Nasal cavity respiratory epithelium epithelial cell of viscerocranial mucosa (primary cell): ENCODE measurements around the gene UBA7. TPM values are rescaled to one million over a fixed set of nuclear protein-coding genes. Genes with fewer than 3 reads are reported as not detected.

Source experiments
- total RNA-seq: library from RNA; depleted of rRNA; stranded (reverse); fragments of >200 nt; gene quantifications from 2 replicates; pipeline ENCODE4 v1.2.3, GENCODE V29; 2014

The UBA7 gene, protein sequence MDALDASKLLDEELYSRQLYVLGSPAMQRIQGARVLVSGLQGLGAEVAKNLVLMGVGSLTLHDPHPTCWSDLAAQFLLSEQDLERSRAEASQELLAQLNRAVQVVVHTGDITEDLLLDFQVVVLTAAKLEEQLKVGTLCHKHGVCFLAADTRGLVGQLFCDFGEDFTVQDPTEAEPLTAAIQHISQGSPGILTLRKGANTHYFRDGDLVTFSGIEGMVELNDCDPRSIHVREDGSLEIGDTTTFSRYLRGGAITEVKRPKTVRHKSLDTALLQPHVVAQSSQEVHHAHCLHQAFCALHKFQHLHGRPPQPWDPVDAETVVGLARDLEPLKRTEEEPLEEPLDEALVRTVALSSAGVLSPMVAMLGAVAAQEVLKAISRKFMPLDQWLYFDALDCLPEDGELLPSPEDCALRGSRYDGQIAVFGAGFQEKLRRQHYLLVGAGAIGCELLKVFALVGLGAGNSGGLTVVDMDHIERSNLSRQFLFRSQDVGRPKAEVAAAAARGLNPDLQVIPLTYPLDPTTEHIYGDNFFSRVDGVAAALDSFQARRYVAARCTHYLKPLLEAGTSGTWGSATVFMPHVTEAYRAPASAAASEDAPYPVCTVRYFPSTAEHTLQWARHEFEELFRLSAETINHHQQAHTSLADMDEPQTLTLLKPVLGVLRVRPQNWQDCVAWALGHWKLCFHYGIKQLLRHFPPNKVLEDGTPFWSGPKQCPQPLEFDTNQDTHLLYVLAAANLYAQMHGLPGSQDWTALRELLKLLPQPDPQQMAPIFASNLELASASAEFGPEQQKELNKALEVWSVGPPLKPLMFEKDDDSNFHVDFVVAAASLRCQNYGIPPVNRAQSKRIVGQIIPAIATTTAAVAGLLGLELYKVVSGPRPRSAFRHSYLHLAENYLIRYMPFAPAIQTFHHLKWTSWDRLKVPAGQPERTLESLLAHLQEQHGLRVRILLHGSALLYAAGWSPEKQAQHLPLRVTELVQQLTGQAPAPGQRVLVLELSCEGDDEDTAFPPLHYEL
- 0.34 and 15.9 TPM in 2 replicates for total RNA-seq

DNA sequence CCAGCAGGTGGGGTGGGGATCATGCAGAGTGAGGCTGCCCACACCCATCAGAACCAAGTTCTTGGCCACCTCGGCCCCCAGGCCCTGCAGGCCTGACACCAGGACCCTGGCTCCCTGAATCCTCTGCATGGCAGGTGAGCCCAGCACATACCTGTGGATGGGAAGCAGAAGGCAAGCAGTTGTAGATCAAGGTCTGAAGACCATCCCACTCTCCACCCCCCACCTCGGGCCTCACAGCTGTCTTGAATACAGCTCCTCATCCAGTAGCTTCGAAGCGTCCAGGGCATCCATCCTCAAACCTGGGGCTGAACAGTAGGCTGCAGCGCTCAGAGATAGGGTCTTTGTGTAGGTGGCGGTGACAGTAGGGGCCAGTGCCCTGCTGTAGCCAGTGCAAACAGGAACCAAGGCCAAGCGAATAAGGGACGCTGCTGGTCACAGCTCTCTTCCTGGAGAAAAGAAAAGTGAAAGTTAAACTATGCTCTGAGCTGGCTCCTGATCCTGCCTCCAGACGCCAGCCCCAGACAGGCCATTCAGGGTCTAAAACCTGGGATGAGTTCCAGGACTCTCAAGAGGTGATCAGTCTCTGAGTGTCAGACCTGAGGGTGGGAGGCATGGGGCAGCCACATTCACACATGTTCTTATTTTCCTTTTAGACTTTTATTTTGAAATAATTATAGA, at the start of gene UBA7:
TSS of gene UBA7 (minus strand) at position 457 of the 678 bp plus-strand sequence. CDS start at position 291, 166 bp downstream.

DNA sequence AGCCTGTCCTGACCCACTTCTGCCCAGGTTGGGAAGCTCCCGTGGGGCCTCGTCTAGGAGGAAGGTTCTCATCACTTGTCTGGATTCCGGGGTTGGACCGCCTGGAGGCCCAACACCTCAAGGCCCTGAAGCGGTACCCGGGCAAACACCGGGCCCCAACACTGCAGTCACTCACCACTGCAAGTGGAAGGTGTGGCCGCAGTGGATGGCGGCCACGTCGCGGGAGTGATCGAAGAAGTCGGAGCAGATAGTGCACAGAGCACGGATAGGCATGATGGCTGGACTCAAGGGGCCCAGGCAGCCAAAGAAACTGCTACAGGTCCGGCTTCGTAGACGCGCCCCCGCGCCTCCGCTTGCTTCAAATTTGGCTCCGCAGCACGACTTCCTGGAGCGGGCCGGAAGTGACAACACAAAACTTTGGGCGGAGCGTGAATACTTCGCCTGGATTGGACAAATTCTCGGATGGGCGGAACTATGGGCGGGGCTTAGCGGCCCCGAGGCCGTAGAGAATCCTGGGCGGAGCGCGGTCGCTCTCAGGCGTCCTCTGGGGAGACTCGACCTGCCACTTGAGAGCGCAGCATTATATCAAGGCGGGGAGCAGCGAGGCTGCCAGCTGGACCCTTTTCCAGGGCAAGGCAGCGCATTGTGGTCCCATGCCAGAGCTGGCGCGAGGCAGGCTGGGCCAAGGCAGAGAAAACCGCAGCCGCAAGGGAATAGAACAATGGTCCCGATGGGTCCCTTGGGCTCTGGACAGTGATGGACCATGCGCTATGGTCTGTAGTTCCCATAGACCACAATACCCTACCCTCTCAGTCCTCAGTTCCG, 42.6 kb upstream of the UBA7 start, which contains the start of gene TRAIP:
TSS of gene TRAIP (minus strand) at position 384 of the 825 bp plus-strand sequence. CDS start at position 273, 111 bp downstream.

DNA sequence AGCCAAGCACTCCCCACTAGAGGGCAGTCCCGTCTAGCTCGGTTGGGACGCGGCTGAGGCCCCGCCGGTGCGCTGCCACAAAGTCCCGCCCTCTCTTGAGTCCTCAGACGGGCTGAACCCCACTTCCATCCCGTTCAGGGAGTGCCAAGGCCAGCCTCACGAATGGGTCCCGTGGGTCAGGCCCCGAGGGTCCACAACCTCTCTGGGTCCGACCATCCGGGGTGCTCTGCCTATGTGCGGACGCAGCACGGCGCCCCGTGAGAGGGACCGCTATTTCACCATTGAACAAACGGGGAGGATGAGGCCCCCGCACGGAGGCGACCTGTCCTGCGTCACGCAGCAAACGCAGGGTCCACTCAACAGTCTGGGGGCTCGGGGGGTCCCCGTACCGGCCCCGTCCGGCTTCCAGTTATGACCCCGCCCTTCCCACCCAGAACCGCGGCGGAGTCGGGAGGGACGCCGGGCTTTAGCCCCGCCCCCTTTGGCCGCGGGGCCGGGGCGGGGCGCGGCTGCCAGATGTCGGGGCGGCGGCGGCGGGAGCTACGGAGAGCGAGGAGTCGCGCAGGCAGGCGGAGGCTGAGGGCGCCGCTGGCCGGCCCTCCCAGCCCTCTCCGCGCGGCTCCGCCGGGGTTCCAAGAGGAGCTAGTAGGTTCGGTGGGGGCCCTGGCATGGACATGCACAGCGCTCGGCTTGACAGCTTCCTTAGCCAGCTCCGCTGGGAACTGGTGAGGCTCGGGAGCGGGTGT, 10.9 kb downstream of the UBA7 start, which contains the start of gene INKA1:
TSS of gene INKA1 (plus strand) at position 543 of the 746 bp plus-strand sequence. CDS start at position 675, 132 bp downstream.

DNA sequence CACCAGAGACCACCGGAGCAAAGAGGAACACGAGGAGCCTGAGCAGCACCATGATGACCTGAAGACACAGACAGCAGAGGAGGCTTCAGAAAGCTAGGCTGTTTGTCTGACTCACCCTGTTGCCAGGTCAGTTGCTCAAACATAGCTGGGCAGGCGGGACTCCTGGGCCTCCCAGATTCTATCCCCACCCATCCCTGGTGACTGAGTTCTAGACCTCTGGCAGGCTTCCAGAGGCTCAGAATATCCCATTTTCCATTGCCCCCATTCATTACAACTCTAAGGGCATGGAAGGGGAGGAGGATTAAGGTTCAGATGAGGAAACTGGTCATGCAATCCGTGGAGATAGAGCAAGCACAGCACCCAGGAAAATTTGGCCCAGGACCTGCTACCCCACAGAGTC, 14.0 kb downstream of the UBA7 start, which contains the start of gene CDHR4:
TSS of gene CDHR4 (minus strand) at position 113 of the 400 bp plus-strand sequence. CDS start at position 52, 61 bp downstream.

DNA sequence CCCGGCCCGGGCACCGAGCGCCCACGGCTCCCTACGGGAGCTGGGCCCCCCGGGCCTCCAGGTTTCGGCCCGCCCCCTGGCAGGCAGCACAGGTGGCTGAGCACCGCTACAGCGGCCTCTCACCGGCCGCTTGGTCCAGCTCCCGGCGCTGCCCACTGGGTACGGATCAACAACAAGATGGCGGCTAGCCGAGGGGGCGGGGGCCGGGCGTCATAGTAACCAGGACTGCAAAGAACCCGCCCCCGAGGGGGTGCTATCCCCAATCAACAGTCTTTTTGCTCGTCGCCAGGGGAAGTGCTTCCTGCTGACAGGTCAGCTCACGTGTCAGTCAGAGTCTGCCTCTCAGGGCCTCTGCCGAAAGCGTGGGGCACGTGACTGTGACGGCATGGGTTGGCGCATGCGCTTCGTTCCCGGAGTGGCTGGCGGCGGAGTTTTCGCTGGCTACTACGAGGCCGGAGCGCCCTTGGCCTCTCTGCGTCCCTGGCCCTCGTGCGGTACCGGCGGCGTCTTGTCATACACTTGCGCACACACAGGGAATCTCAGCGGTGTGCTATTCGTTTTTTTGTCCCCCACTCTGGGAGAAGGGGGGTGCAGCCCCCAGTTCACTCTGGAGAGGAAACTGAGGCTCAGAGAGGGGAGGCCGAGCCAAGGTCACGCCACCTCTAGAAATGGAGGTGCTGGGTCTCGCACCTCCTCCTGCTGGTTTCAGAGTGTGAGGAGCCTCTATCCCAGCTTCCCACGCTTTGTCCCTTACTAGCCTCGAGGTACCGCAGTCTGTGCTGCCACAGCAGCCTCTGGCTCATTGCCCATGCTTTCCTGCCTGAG, 27.2 kb downstream of the UBA7 start, which contains the start of gene IP6K1:
TSS of gene IP6K1 (minus strand) at position 186 of the 825 bp plus-strand sequence. CDS start 38,502 bp downstream, outside the sequence.

Other genes with a start within 250 kb of the UBA7 start
- 132 and 165 TPM in 2 replicates for gene APEH, start 139.6 kb downstream of the UBA7 start, total RNA-seq
- gene MST1, start 124.5 kb downstream of the UBA7 start, total RNA-seq: 5.0 and 5.5 TPM in 2 replicates
- gene RNF123, start 124.4 kb downstream of the UBA7 start, total RNA-seq: 22.9 and 32.0 TPM in 2 replicates
- gene AMIGO3, start 94.3 kb downstream of the UBA7 start, total RNA-seq: not detected in 2 replicates
- 22.2 and 49.9 TPM in 2 replicates for gene GMPPB, start 90.0 kb downstream of the UBA7 start, total RNA-seq
- 27.3 and 45.8 TPM in 2 replicates for gene IP6K1, start 27.4 kb downstream of the UBA7 start, total RNA-seq
- not detected in 2 replicates for gene CDHR4, start 14.1 kb downstream of the UBA7 start, total RNA-seq
- 8.8 and 15.7 TPM in 2 replicates for gene INKA1, start 10.7 kb downstream of the UBA7 start, total RNA-seq
- 0.68 and 1.1 TPM in 2 replicates for gene TRAIP, start 42.6 kb upstream of the UBA7 start, total RNA-seq
- not detected in 2 replicates for gene CAMKV, start 56.0 kb upstream of the UBA7 start, total RNA-seq
- gene MST1R, start 89.9 kb upstream of the UBA7 start, total RNA-seq: 21.9 and 24.4 TPM in 2 replicates
- 17.1 TPM in 2 replicates for gene MON1A, start 115.9 kb upstream of the UBA7 start, total RNA-seq
- gene RBM6, start 126.2 kb upstream of the UBA7 start, total RNA-seq: 40.7 and 55.4 TPM in 2 replicates